HUES64 (cell line): ENCODE results near the gene PLEKHA6.

Source experiments
- H3K27ac ChIP-seq: 2 replicates; pipeline ENCODE4 v1.7.0; 2013; ENCODE audit warnings: low read depth, low read length, inconsistent platforms
- H3K27me3 ChIP-seq: 2 replicates; pipeline ENCODE4 v1.6.1; 2013; ENCODE audit warnings: mild to moderate bottlenecking, low read length; ENCODE audit not compliant: insufficient read depth
- H3K36me3 ChIP-seq: 2 replicates; pipeline ENCODE4 v1.6.1; 2013; ENCODE audit warnings: mild to moderate bottlenecking, low read length; ENCODE audit not compliant: insufficient read depth
- H3K4me1 ChIP-seq: 2 replicates; pipeline ENCODE4 v1.6.1; 2013; ENCODE audit warnings: mild to moderate bottlenecking, low read length, moderate library complexity; ENCODE audit not compliant: insufficient read depth
- H3K4me3 ChIP-seq: 2 replicates; pipeline ENCODE4 v1.5.1; 2013; ENCODE audit warnings: mild to moderate bottlenecking, low read length, moderate library complexity
- H3K9ac ChIP-seq: 2 replicates; pipeline ENCODE4 v1.6.1; 2013; ENCODE audit warnings: mild to moderate bottlenecking, low read depth, low read length
- H3K9me3 ChIP-seq: 2 replicates; pipeline ENCODE4 v1.6.1; 2013; ENCODE audit warnings: low read depth, low read length; ENCODE audit not compliant: insufficient read depth
- WGBS: fragments of 150-250, 120-280 bp; methylation state at CpG from one replicate; pipeline ENCODE4 v1.1.7; 2013; ENCODE audit warnings: missing lambda C conversion rate; 5-methylcytosine and 5-hydroxymethylcytosine counted together

Gene PLEKHA6

GRCh38 chr1:204341380-204341779 lies 18.3 kb downstream of the PLEKHA6 start:
- Histone ChIP-seq H3K9me3 (no peaks in the 10 kb centered on the region), H3K27me3 (peaks cover 19% of the 10 kb centered on the region; the same call in 1 of the 2 replicates), H3K4me1 (peaks cover 53% of the 10 kb centered on the region), H3K4me3 (no peak overlapping the region), H3K27ac (no peak overlapping the region), H3K9ac (no peak overlapping the region), H3K36me3 (no peaks in the 10 kb centered on the region)

GRCh38 chr1:204340081-204340889 lies 19.4 kb downstream of the PLEKHA6 start:
- Histone ChIP-seq H3K27ac (no peak overlapping the region), H3K36me3 (no peaks in the 10 kb centered on the region), H3K27me3 (peaks cover 19% of the 10 kb centered on the region; the same call in 1 of the 2 replicates), H3K9me3 (no peaks in the 10 kb centered on the region), H3K4me1 (peaks cover 62% of the 10 kb centered on the region), H3K4me3 (no peak overlapping the region), H3K9ac (no peak overlapping the region)
- WGBS, result 69% methylated on average over 12 of the region's 12 CpGs

- Histone ChIP-seq H3K27me3 (peaks cover 19% of the 10 kb centered on the region; the same call in 1 of the 2 replicates), H3K4me1 (peaks cover 68% of the 10 kb centered on the region), H3K36me3 (no peaks in the 10 kb centered on the region), H3K27ac (no peak overlapping the region), H3K4me3 (no peak overlapping the region), H3K9ac (no peak overlapping the region), H3K9me3 (no peaks in the 10 kb centered on the region)
Measured at GRCh38 chr1:204339541-204339940, 20.2 kb downstream of the PLEKHA6 start.

- Histone ChIP-seq H3K9ac (no peak overlapping the region), H3K27me3 (peaks cover 19% of the 10 kb centered on the region; the same call in 1 of the 2 replicates), H3K4me3 (no peak overlapping the region), H3K4me1 (peaks cover 69% of the 10 kb centered on the region), H3K36me3 (no peaks in the 10 kb centered on the region), H3K9me3 (no peaks in the 10 kb centered on the region), H3K27ac (no peak overlapping the region)
- WGBS, result 94% methylated on average over 12 of the region's 12 CpGs
Measured at GRCh38 chr1:204338997-204339396, 20.7 kb downstream of the PLEKHA6 start.

GRCh38 chr1:204338360-204338759 lies 21.4 kb downstream of the PLEKHA6 start:
- H3K9ac ChIP-seq, result no peak overlapping the region
- H3K4me3 ChIP-seq, result no peak overlapping the region
- H3K36me3 ChIP-seq, result no peaks in the 10 kb centered on the region
- H3K4me1 ChIP-seq, result peaks cover 72% of the 10 kb centered on the region
- peaks cover 19% of the 10 kb centered on the region; the same call in 1 of the 2 replicates for H3K27me3 ChIP-seq
- H3K27ac ChIP-seq, result no peak overlapping the region
- 82% methylated on average over 2 of the region's 2 CpGs for WGBS
- no peaks in the 10 kb centered on the region for H3K9me3 ChIP-seq

- H3K4me3 ChIP-seq, result no peak overlapping the region
- H3K27me3 ChIP-seq, result peaks cover 18% of the 10 kb centered on the region; the same call in 1 of the 2 replicates
- no peak overlapping the region for H3K9ac ChIP-seq
- no peaks in the 10 kb centered on the region for H3K36me3 ChIP-seq
- no peaks in the 10 kb centered on the region for H3K9me3 ChIP-seq
- peaks cover 68% of the 10 kb centered on the region for H3K4me1 ChIP-seq
- 93% methylated on average over 6 of the region's 6 CpGs for WGBS
- H3K27ac ChIP-seq, result peak overlapping the region; percentile 90; the same call in 1 of the 2 replicates
Measured at GRCh38 chr1:204337583-204337982, 22.1 kb downstream of the PLEKHA6 start.

GRCh38 chr1:204337036-204337429 lies 22.7 kb downstream of the PLEKHA6 start:
- peaks cover 14% of the 10 kb centered on the region; the same call in 1 of the 2 replicates for H3K27me3 ChIP-seq
- H3K4me3 ChIP-seq, result no peak overlapping the region
- no peaks in the 10 kb centered on the region for H3K9me3 ChIP-seq
- H3K9ac ChIP-seq, result peak overlapping the region; percentile 33; the same call in 1 of the 2 replicates
- H3K4me1 ChIP-seq, result peaks cover 63% of the 10 kb centered on the region
- H3K36me3 ChIP-seq, result no peaks in the 10 kb centered on the region
- peak overlapping the region; percentile 90 for H3K27ac ChIP-seq
- WGBS, result 68% methylated on average over 3 of the region's 3 CpGs

GRCh38 chr1:204336421-204337035 lies 23.2 kb downstream of the PLEKHA6 start:
- Histone ChIP-seq H3K36me3 (no peaks in the 10 kb centered on the region), H3K9me3 (no peaks in the 10 kb centered on the region), H3K27ac (peak overlapping the region; percentile 90), H3K9ac (peak overlapping the region; percentile 33; the same call in 1 of the 2 replicates), H3K27me3 (peaks cover 14% of the 10 kb centered on the region; the same call in 1 of the 2 replicates), H3K4me3 (no peak overlapping the region), H3K4me1 (peaks cover 62% of the 10 kb centered on the region)
- 59% methylated on average over 3 of the region's 3 CpGs for WGBS

- Histone ChIP-seq H3K9me3 (no peaks in the 10 kb centered on the region), H3K27me3 (peaks cover 14% of the 10 kb centered on the region; the same call in 1 of the 2 replicates), H3K27ac (no peak overlapping the region), H3K36me3 (no peaks in the 10 kb centered on the region), H3K9ac (no peak overlapping the region), H3K4me1 (peaks cover 53% of the 10 kb centered on the region), H3K4me3 (no peak overlapping the region)
- 88% methylated on average over 1 of the region's 1 CpG for WGBS
Measured at GRCh38 chr1:204335533-204335932, 24.2 kb downstream of the PLEKHA6 start.

GRCh38 chr1:204335085-204335484 lies 24.6 kb downstream of the PLEKHA6 start:
- 80% methylated on average over 1 of the region's 1 CpG for WGBS
- Histone ChIP-seq H3K4me3 (no peak overlapping the region), H3K27ac (no peak overlapping the region), H3K36me3 (no peaks in the 10 kb centered on the region), H3K4me1 (peaks cover 48% of the 10 kb centered on the region), H3K9ac (no peak overlapping the region), H3K27me3 (peaks cover 14% of the 10 kb centered on the region; the same call in 1 of the 2 replicates), H3K9me3 (no peaks in the 10 kb centered on the region)

GRCh38 chr1:204334455-204334854 lies 25.3 kb downstream of the PLEKHA6 start:
- H3K4me3 ChIP-seq, result no peak overlapping the region
- no peaks in the 10 kb centered on the region for H3K36me3 ChIP-seq
- H3K4me1 ChIP-seq, result peaks cover 46% of the 10 kb centered on the region
- H3K9me3 ChIP-seq, result no peaks in the 10 kb centered on the region
- H3K27me3 ChIP-seq, result peaks cover 13% of the 10 kb centered on the region; the same call in 1 of the 2 replicates
- no peak overlapping the region for H3K27ac ChIP-seq
- WGBS, result 94% methylated on average over 6 of the region's 7 CpGs
- no peak overlapping the region for H3K9ac ChIP-seq
